Gastrocnemius medialis (tissue), 4 donors: ENCODE measurements around the gene UPF1. TPM values are rescaled to one million over a fixed set of nuclear protein-coding genes. Genes with fewer than 3 reads are reported as not detected.
"Not testable (repeated sequence)": the region's sequence is repeated elsewhere in the genome, so short reads cannot be mapped to it uniquely, and the experiment has no call there.

Experiments
- ATAC-seq, 2 donors: fragments of 150-250 bp; one replicate each; pipeline ENCODE4 v1.9.1; 2016
- DNase-seq, 2 donors: peaks; one replicate each; pipeline ENCODE4 v3.0.0-alpha.2; 2019
- H3K27ac ChIP-seq, 4 donors: fragments of 200-600 bp; sonication (generic); 1 replicate in 1 of 4; 2 replicates in 3 of 4; pipeline ENCODE4 v1.5.1; 2016 to 2018; ENCODE audit warnings: mild to moderate bottlenecking in 2 of 4, moderate library complexity in 1 of 4
- H3K27me3 ChIP-seq, 3 donors: fragments of 200-600 bp; sonication (generic) in 2 of 3; 1 replicate in 1 of 3; 2 replicates in 2 of 3; pipeline versions ENCODE4 v1.5.1 to v1.6.0; 2016 to 2019; ENCODE audit warnings: mild to moderate bottlenecking in 1 of 3, moderate library complexity in 1 of 3
- H3K36me3 ChIP-seq, 2 donors: fragments of 200-600 bp; sonication (generic) in 1 of 2; one replicate each; pipeline ENCODE4 v1.5.1; 2017 to 2018
- H3K4me1 ChIP-seq, 2 donors: fragments of 200-600 bp; sonication (generic) in 1 of 2; one replicate each; pipeline ENCODE4 v1.5.1; 2016 to 2017; ENCODE audit warnings: mild to moderate bottlenecking in 2 of 2
- H3K4me3 ChIP-seq, 4 donors: fragments of 200-600 bp; sonication (generic) in 3 of 4; 1 replicate in 1 of 4; 2 replicates in 3 of 4; pipeline ENCODE4 v1.5.1; 2016 to 2019; ENCODE audit warnings: mild to moderate bottlenecking in 2 of 4
- H3K9me3 ChIP-seq, 3 donors: fragments of 200-600 bp; sonication (generic) in 2 of 3; 1 replicate in 1 of 3; 2 replicates in 2 of 3; pipeline ENCODE4 v1.5.1; 2016 to 2019
- POLR2A ChIP-seq, 2 donors: fragments of 450-650 bp; IDR thresholded peaks; one replicate each; pipeline ENCODE4 v1.6.1; 2017; ENCODE audit warnings: antibody characterized with exemption in 2 of 2, mild to moderate bottlenecking in 2 of 2, moderate library complexity in 2 of 2
- in situ Hi-C, 4 donors: fragments of 200-750 bp; cut with MboI; loops; one replicate each; pipeline versions ENCODE4 v1.15.0 to v1.8.0; 2017; ENCODE audit warnings: low sequenced_read_pairs in 4 of 4
- intact Hi-C: fragments of 100-400 bp; cut with DNase I; formaldehyde crosslinking; loops from one replicate; pipeline ENCODE4 v1.15.1; 2023; ENCODE audit warnings: low total_unique reads
- total RNA-seq, 4 donors: library from RNA; depleted of rRNA; stranded (reverse); fragments of >200 nt; gene quantifications; one replicate each; pipeline versions ENCODE4 v1.1.0 to v1.2.3, GENCODE V29; 2016
- TF ChIP-seq, protein P1 (sequence below), 5 experiments: fragments of 450-650 bp in 3 of 5; fragments of 200-600 bp in 2 of 5; sonication (generic) in 2 of 5; IDR thresholded peaks in 4 of 5; conservative IDR thresholded peaks in 1 of 5; 1 replicate in 4 of 5; 2 replicates in 1 of 5; pipeline ENCODE4 v1.5.1; 2016 to 2019; ENCODE audit warnings: antibody characterized with exemption in 5 of 5, mild to moderate bottlenecking in 3 of 5, moderate library complexity in 3 of 5

The UPF1 gene
- total RNA-seq, 4 donors from 2014 or later: 26.0 to 64.9 (median 46.4) TPM

DNA sequence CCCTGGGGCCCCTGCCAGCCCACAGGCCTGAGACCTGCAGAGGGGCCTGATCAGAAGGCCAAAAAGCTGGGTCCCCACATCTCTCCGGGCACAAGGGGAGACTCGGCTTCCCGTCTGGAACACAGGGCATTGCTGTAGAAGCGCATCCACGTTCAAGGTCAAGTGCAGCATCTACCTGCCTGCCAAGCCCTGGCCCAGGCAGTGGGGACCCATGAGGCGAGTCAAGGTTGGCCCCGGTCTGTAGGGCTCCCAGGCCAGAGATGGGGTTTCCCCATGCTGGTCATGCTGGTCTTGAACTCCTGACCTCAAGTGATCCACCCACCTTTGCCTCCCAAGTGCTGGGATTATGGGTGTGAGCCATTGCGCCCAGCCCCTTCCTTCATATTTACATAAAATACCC lies 27.1 kb upstream of the UPF1 start:
- in situ Hi-C loops: no loop called here
- ATAC-seq: no peak

DNA sequence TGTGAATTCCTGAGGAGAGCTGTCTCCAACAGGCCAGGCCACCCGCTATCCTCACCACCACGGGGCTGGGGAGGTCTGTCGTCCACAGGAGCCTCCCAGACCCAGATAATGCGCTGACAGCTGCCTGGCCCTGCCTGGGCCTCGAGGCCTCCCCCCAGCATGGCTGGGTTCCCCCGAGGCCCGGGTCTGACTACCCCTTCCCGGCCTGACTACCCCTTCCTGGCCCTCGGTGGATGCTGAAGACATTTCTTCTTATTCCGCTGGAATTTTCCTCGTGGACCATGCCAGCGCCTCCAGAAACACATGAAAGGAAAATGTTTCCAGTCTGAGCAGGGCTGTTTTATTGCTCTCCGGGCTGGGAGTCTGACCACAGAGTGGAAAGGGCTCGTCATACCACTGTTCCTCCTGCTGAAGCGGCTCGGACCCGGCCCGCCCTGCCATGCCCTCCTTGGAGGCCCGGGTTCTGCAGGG lies 23.9 kb upstream of the UPF1 start:
- intact Hi-C loops (no loop called here), in situ Hi-C loops (no loop called here)
- TF ChIP-seq, protein P1, sequence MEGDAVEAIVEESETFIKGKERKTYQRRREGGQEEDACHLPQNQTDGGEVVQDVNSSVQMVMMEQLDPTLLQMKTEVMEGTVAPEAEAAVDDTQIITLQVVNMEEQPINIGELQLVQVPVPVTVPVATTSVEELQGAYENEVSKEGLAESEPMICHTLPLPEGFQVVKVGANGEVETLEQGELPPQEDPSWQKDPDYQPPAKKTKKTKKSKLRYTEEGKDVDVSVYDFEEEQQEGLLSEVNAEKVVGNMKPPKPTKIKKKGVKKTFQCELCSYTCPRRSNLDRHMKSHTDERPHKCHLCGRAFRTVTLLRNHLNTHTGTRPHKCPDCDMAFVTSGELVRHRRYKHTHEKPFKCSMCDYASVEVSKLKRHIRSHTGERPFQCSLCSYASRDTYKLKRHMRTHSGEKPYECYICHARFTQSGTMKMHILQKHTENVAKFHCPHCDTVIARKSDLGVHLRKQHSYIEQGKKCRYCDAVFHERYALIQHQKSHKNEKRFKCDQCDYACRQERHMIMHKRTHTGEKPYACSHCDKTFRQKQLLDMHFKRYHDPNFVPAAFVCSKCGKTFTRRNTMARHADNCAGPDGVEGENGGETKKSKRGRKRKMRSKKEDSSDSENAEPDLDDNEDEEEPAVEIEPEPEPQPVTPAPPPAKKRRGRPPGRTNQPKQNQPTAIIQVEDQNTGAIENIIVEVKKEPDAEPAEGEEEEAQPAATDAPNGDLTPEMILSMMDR (IDR thresholded peaks at IDR 0.05 in 4 of 5, conservative IDR thresholded peaks at IDR 0.05 in 1 of 5): no peak
- TF ChIP-seq POLR2A (IDR thresholded peaks at IDR 0.05): no peak
- no peaks in the 10 kb centered on the region for H3K9me3 ChIP-seq
- DNase-seq: no peak
- H3K27ac ChIP-seq: peak overlapping the region in 1 of 4 donors; percentile 56
- no peak overlapping the region for H3K4me3 ChIP-seq
- peaks cover 13% of the 10 kb centered on the region in 2 donors for H3K4me1 ChIP-seq
- no peak for ATAC-seq
- no peaks in the 10 kb centered on the region for H3K36me3 ChIP-seq
- H3K27me3 ChIP-seq: peaks cover 0 to 4% (median 0%) of the 10 kb centered on the region in 3 donors

More for the DNA sequence above, 27.1 kb upstream of the UPF1 start:
- no peak overlapping the region for H3K4me3 ChIP-seq
- DNase-seq: no peak
- H3K4me1 ChIP-seq: peaks cover 10 to 11% of the 10 kb centered on the region in 2 donors
- TF ChIP-seq, protein P1 (IDR thresholded peaks at IDR 0.05 in 4 of 5, conservative IDR thresholded peaks at IDR 0.05 in 1 of 5): no peak
- TF ChIP-seq POLR2A (IDR thresholded peaks at IDR 0.05): no peak
- no peak overlapping the region for H3K27ac ChIP-seq
- intact Hi-C loops: no loop called here
- peaks cover 0 to 6% (median 0%) of the 10 kb centered on the region in 3 donors for H3K27me3 ChIP-seq
- H3K9me3 ChIP-seq: no peaks in the 10 kb centered on the region
- no peaks in the 10 kb centered on the region for H3K36me3 ChIP-seq

DNA sequence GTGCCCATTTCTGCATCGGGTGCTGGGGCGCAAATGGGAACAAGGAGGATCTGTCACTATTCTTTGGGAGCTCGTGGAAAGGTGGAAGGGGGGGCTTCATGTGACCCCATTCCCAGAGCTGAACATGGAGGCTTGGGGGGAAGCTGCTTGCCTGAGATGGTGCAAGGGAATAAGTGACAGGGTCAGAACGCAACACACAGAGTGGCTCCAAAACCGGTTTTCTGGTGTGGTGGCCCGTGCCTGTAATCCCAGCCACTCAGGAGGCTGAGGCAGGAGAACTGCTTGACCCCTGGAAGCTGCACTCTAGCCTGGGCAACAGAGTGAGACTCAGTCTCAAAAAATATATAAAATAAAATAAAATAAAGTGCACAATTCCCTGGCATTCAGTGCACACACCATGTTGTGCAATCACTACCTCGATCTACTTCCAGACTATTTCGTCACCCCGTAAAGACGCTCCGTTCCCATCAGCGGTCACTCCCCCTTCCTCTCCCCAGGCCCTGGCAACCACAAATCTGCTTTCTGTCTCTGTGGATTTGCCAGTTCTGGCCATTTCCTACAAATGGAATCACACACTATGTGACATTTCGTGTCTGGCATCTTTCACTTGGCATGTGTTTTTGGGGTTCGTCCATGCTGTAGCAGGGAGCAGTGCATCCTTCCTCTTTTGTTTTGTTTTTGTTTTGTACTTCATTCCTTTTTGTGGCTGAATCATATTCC lies 22.4 kb upstream of the UPF1 start:
- TF ChIP-seq, protein P1 (IDR thresholded peaks at IDR 0.05 in 4 of 5, conservative IDR thresholded peaks at IDR 0.05 in 1 of 5): no peak
- no peak for TF ChIP-seq POLR2A (IDR thresholded peaks at IDR 0.05)
- Histone ChIP-seq H3K27ac (peak overlapping the region; percentile 26 to 64 (median 56)), H3K4me1 (peaks cover 13% of the 10 kb centered on the region in 2 donors), H3K4me3 (peak overlapping the region in 1 of 4 donors; percentile 8), H3K9me3 (no peaks in the 10 kb centered on the region), H3K27me3 (peaks cover 0 to 2% (median 0%) of the 10 kb centered on the region in 3 donors), H3K36me3 (no peaks in the 10 kb centered on the region)
- in situ Hi-C loops (no loop called here), intact Hi-C loops (no loop called here)
- DNase-seq (peak; percentile 77 to 83), ATAC-seq (peak; percentile 95 to 98)

DNA sequence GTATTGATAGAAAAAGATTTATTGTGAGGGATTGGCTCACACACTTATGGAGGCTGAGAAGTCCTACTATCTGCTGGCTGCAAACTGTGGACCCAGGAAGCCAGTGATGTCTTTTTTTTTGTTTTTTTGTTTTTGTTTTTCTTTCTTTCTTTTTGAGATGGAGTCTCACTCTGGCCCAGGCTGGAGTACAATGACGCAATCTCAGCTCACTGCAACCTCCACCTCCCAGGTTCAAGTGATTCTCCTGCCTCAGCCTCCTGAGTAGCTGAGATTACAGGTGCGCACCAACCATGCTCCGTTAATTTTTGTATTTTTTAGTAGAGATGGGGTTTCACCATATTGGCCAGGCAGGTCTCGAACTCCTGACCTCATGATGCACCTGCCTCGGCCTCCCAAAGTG lies 20.1 kb upstream of the UPF1 start:
- H3K4me3 ChIP-seq, H3K27me3 ChIP-seq, H3K27ac ChIP-seq, intact Hi-C loops, H3K36me3 ChIP-seq, DNase-seq, in situ Hi-C loops, H3K9me3 ChIP-seq, ATAC-seq: not testable (repeated sequence)
- H3K4me1 ChIP-seq: peaks cover 13% of the 10 kb centered on the region in 2 donors

DNA sequence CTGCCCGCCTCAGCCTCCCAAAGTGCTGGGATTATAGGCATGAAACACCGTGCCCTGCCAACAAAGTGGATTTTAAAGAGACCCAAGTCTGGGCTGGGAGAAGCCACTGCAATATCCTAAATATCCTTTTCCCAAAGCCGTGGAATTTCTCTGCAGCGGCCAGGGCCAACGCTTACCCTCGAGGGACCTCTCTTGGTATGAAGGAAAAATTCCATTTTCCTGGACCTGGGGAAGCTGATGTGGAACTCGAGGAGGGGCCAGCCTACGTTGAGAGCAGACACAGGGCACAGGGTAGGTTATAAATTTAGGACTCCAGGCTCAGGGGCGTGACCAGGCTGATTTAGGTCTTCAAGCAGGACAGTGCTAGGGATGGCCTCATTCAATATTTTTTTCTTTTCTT lies 17.7 kb upstream of the UPF1 start:
- ATAC-seq (no peak), DNase-seq (peak in 1 of 2 donors; percentile 37)
- peaks cover 0 to 2% (median 0%) of the 10 kb centered on the region in 3 donors for H3K27me3 ChIP-seq
- H3K27ac ChIP-seq: no peak overlapping the region
- H3K36me3 ChIP-seq: no peaks in the 10 kb centered on the region
- H3K9me3 ChIP-seq: no peaks in the 10 kb centered on the region
- H3K4me3 ChIP-seq: no peak overlapping the region
- in situ Hi-C loops: no loop called here
- peaks cover 8 to 9% of the 10 kb centered on the region in 2 donors for H3K4me1 ChIP-seq
- no peak for TF ChIP-seq POLR2A (IDR thresholded peaks at IDR 0.05)
- TF ChIP-seq, protein P1 (IDR thresholded peaks at IDR 0.05 in 4 of 5, conservative IDR thresholded peaks at IDR 0.05 in 1 of 5): no peak
- intact Hi-C loops: no loop called here
